Activated CD4-positive, alpha-beta T cell treated with anti-CD3 and anti-CD28 coated beads, Interleukin-2, amount 10 ng/mL, durations not matched to agents 7 days and 5 days (primary cell): ENCODE results near the gene LRTM2. TPM values are rescaled to one million over a fixed set of nuclear protein-coding genes. Genes with fewer than 3 reads are reported as not detected.

Experiments
- CTCF ChIA-PET: fragments of 350-600 bp; sonication (Branson Sonifier 250); formaldehyde crosslinking; loops from one replicate; lab custom pipeline; 2021; ENCODE audit warnings: antibody characterized with exemption; lab: Charles Lee
- POLR2A ChIA-PET: fragments of 350-600 bp; sonication (Branson Sonifier 250); formaldehyde crosslinking; loops from one replicate; lab custom pipeline; 2021; ENCODE audit warnings: antibody characterized with exemption; lab: Charles Lee
- DNase-seq: peaks from one replicate; pipeline ENCODE4 v3.0.0-alpha.2; 2020
- H3K27ac Mint-ChIP-seq: one replicate; pipeline ENCODE4 v1.8.0; 2021; ENCODE audit warnings: mild to moderate bottlenecking, moderate library complexity, mixed read lengths
- H3K27me3 Mint-ChIP-seq: one replicate; pipeline ENCODE4 v1.8.0; 2021; ENCODE audit warnings: mixed read lengths
- H3K36me3 Mint-ChIP-seq: one replicate; pipeline ENCODE4 v1.8.0; 2021; ENCODE audit warnings: low read depth, mixed read lengths
- H3K4me1 Mint-ChIP-seq: one replicate; pipeline ENCODE4 v1.8.0; 2021; ENCODE audit warnings: mixed read lengths
- H3K4me3 Mint-ChIP-seq: one replicate; pipeline ENCODE4 v1.8.0; 2021; ENCODE audit warnings: mild to moderate bottlenecking, moderate library complexity, mixed read lengths
- H3K9me3 Mint-ChIP-seq: one replicate; pipeline ENCODE4 v1.8.0; 2021; ENCODE audit warnings: mixed read lengths
- total RNA-seq, 2 experiments: library from RNA; stranded (reverse); gene quantifications; one replicate each; pipeline ENCODE4 v1.2.3, GENCODE V29; 2021

The LRTM2 gene
- total RNA-seq, 2 experiments from 2014 or later: not detected

GRCh38 chr12:1800401-1801302 is 19.7 kb upstream of the LRTM2 start:
- DNase-seq: peak; percentile 41
- Mint-ChIP-seq H3K4me1 (peaks cover 14% of the 10 kb centered on the region), H3K27me3 (no peaks in the 10 kb centered on the region), H3K9me3 (no peaks in the 10 kb centered on the region), H3K27ac (no peak overlapping the region), H3K4me3 (no peak overlapping the region), H3K36me3 (no peaks in the 10 kb centered on the region)
- ChIA-PET POLR2A (no interaction called here), CTCF (interaction anchor here (0.6 to 2.6 kb wide), 8 partner anchors 10 to 234 kb away, joined by 3 to 12 read pairs (median 4); no protein-coding TSS in a partner anchor)

GRCh38 chr12:1801303-1801975 is 18.9 kb upstream of the LRTM2 start:
- H3K27ac Mint-ChIP-seq: peak overlapping the region; percentile 46

GRCh38 chr12:1803736-1804135 is 16.6 kb upstream of the LRTM2 start:
- CTCF ChIA-PET: no interaction called here
- Mint-ChIP-seq H3K27ac (no peak overlapping the region), H3K4me1 (peaks cover 6% of the 10 kb centered on the region), H3K9me3 (no peaks in the 10 kb centered on the region), H3K4me3 (no peak overlapping the region), H3K27me3 (no peaks in the 10 kb centered on the region), H3K36me3 (no peaks in the 10 kb centered on the region)
- DNase-seq: no peak
- POLR2A ChIA-PET: no interaction called here

More at GRCh38 chr12:1801303-1801975, 18.9 kb upstream of the LRTM2 start:
- ChIA-PET POLR2A (no interaction called here), CTCF (interaction anchor here (0.7 to 2.2 kb wide), 5 partner anchors 10 to 147 kb away, joined by 3 to 7 read pairs (median 5); no protein-coding TSS in a partner anchor)
- Mint-ChIP-seq H3K36me3 (no peaks in the 10 kb centered on the region), H3K4me3 (no peak overlapping the region), H3K9me3 (no peaks in the 10 kb centered on the region), H3K27me3 (no peaks in the 10 kb centered on the region), H3K4me1 (peaks cover 11% of the 10 kb centered on the region)
- DNase-seq: no peak

GRCh38 chr12:1804545-1805332 is 15.6 kb upstream of the LRTM2 start:
- Mint-ChIP-seq H3K36me3 (no peaks in the 10 kb centered on the region), H3K4me3 (no peak overlapping the region), H3K9me3 (no peaks in the 10 kb centered on the region), H3K4me1 (peaks cover 9% of the 10 kb centered on the region), H3K27me3 (no peaks in the 10 kb centered on the region), H3K27ac (peak overlapping the region; percentile 80)
- DNase-seq: peak; percentile 92
- POLR2A ChIA-PET: no interaction called here
- CTCF ChIA-PET: interaction anchor here (0.6 to 1.3 kb wide), 2 partner anchors 135 to 1057 kb away, joined by 3 to 4 read pairs; no protein-coding TSS in a partner anchor

- Mint-ChIP-seq H3K27me3 (no peaks in the 10 kb centered on the region), H3K27ac (peak overlapping the region; percentile 60)
Measured at GRCh38 chr12:1805441-1806081, 14.8 kb upstream of the LRTM2 start.

GRCh38 chr12:1806301-1807086 is 13.9 kb upstream of the LRTM2 start:
- no peak for DNase-seq
- H3K4me3 Mint-ChIP-seq: no peak overlapping the region
- ChIA-PET POLR2A (no interaction called here), CTCF (interaction anchor here (0.8 kb wide), 1 partner anchor 9 kb away, joined by 3 read pairs; no protein-coding TSS in a partner anchor)
- H3K4me1 Mint-ChIP-seq: peaks cover 14% of the 10 kb centered on the region
- H3K9me3 Mint-ChIP-seq: no peaks in the 10 kb centered on the region
- no peaks in the 10 kb centered on the region for H3K36me3 Mint-ChIP-seq
- peak overlapping the region; percentile 28 for H3K27ac Mint-ChIP-seq
- H3K27me3 Mint-ChIP-seq: no peaks in the 10 kb centered on the region

More at GRCh38 chr12:1805441-1806081, 14.8 kb upstream of the LRTM2 start:
- ChIA-PET CTCF (interaction anchor here (0.6 to 1.3 kb wide), 3 partner anchors 10 to 1058 kb away, joined by 3 to 4 read pairs (median 3); no protein-coding TSS in a partner anchor), POLR2A (no interaction called here)
- no peaks in the 10 kb centered on the region for H3K36me3 Mint-ChIP-seq
- no peak overlapping the region for H3K4me3 Mint-ChIP-seq
- peaks cover 10% of the 10 kb centered on the region for H3K4me1 Mint-ChIP-seq
- H3K9me3 Mint-ChIP-seq: no peaks in the 10 kb centered on the region
- DNase-seq: no peak

- Mint-ChIP-seq H3K27me3 (no peaks in the 10 kb centered on the region), H3K4me1 (peaks cover 16% of the 10 kb centered on the region), H3K9me3 (no peaks in the 10 kb centered on the region), H3K27ac (no peak overlapping the region), H3K4me3 (no peak overlapping the region), H3K36me3 (no peaks in the 10 kb centered on the region)
- DNase-seq: no peak
- CTCF ChIA-PET: interaction anchor here (1.3 kb wide), 1 partner anchor 140 kb away, joined by 3 read pairs; no protein-coding TSS in a partner anchor
- POLR2A ChIA-PET: no interaction called here
Measured at GRCh38 chr12:1807087-1807860, 13.1 kb upstream of the LRTM2 start.

GRCh38 chr12:1808036-1808797 is 12.1 kb upstream of the LRTM2 start:
- Mint-ChIP-seq H3K27me3 (no peaks in the 10 kb centered on the region), H3K9me3 (no peaks in the 10 kb centered on the region), H3K4me1 (peaks cover 16% of the 10 kb centered on the region), H3K4me3 (no peak overlapping the region), H3K27ac (no peak overlapping the region), H3K36me3 (no peaks in the 10 kb centered on the region)
- ChIA-PET POLR2A (no interaction called here), CTCF (interaction anchor here (1.3 to 1.7 kb wide), 2 partner anchors 132 to 139 kb away, joined by 3 read pairs; no protein-coding TSS in a partner anchor)
- no peak for DNase-seq

GRCh38 chr12:1808798-1809480 is 11.4 kb upstream of the LRTM2 start:
- no peak overlapping the region for H3K4me3 Mint-ChIP-seq
- no peak overlapping the region for H3K27ac Mint-ChIP-seq
- POLR2A ChIA-PET: no interaction called here
- no peaks in the 10 kb centered on the region for H3K9me3 Mint-ChIP-seq
- no peaks in the 10 kb centered on the region for H3K27me3 Mint-ChIP-seq
- H3K36me3 Mint-ChIP-seq: no peaks in the 10 kb centered on the region
- no peak for DNase-seq
- CTCF ChIA-PET: interaction anchor here (1.3 to 1.7 kb wide), 2 partner anchors 131 to 138 kb away, joined by 3 read pairs; no protein-coding TSS in a partner anchor
- H3K4me1 Mint-ChIP-seq: peaks cover 16% of the 10 kb centered on the region
